Loucy (cell line): ENCODE data around the gene BRWD1.

Experiments
- H2AFZ ChIP-seq: fragments of 200-600 bp; sonication (generic); 2 replicates; pipeline ENCODE4 v1.6.0; 2016; ENCODE audit warnings: antibody characterized with exemption, mild to moderate bottlenecking, low read length, moderate library complexity
- H3F3A ChIP-seq: fragments of 200-600 bp; 2 replicates; pipeline ENCODE4 v1.6.0; 2016; ENCODE audit warnings: antibody characterized with exemption, low read depth, mild to moderate bottlenecking
- H3K27me3 ChIP-seq: fragments of 200-600 bp; sonication (generic); 2 replicates; pipeline ENCODE4 v1.6.1; 2014; ENCODE audit warnings: low read length, mild to moderate bottlenecking; ENCODE audit not compliant: insufficient read depth, poor library complexity, severe bottlenecking
- H3K36me3 ChIP-seq: fragments of 200-600 bp; sonication (generic); 2 replicates; pipeline ENCODE4 v1.6.1; 2016; ENCODE audit warnings: low read length; ENCODE audit not compliant: insufficient read depth
- H3K4me1 ChIP-seq: fragments of 200-600 bp; sonication (generic); 2 replicates; pipeline ENCODE4 v1.5.1; 2014; ENCODE audit warnings: low read length, mild to moderate bottlenecking; ENCODE audit not compliant: insufficient read depth, poor library complexity, severe bottlenecking
- H3K4me2 ChIP-seq: fragments of 200-600 bp; sonication (generic); 2 replicates; pipeline ENCODE4 v1.6.0; 2014; ENCODE audit warnings: antibody characterized with exemption, low read length, low read depth, mild to moderate bottlenecking; ENCODE audit not compliant: poor library complexity, severe bottlenecking
- H3K4me3 ChIP-seq: fragments of 200-600 bp; sonication (generic); 2 replicates; pipeline ENCODE4 v1.5.1; 2014; ENCODE audit warnings: low read length, mild to moderate bottlenecking, mixed read lengths; ENCODE audit not compliant: poor library complexity, severe bottlenecking
- H3K79me2 ChIP-seq: fragments of 200-600 bp; sonication (generic); 2 replicates; pipeline ENCODE4 v1.6.1; 2014; ENCODE audit warnings: low read length; ENCODE audit not compliant: insufficient read depth
- H3K9ac ChIP-seq: fragments of 200-600 bp; sonication (generic); 2 replicates; pipeline ENCODE4 v1.6.0; 2014; ENCODE audit warnings: mild to moderate bottlenecking, low read depth, low read length, moderate library complexity; ENCODE audit not compliant: poor library complexity, severe bottlenecking
- H3K9me2 ChIP-seq: fragments of 200-600 bp; sonication (generic); replicated peaks from 2 replicates; pipeline ENCODE4 v1.6.1; 2016; ENCODE audit warnings: low read depth, low read length, mixed read lengths
- H3K9me3 ChIP-seq: fragments of 200-600 bp; sonication (generic); 2 replicates; pipeline ENCODE4 v1.6.1; 2014; ENCODE audit warnings: mild to moderate bottlenecking, antibody characterized with exemption, low read length, low read depth; ENCODE audit not compliant: insufficient read depth
- H4K20me1 ChIP-seq: fragments of 200-600 bp; sonication (generic); 2 replicates; pipeline ENCODE4 v1.6.0; 2014; ENCODE audit warnings: antibody characterized with exemption, low read length, mild to moderate bottlenecking; ENCODE audit not compliant: insufficient read depth, poor library complexity, severe bottlenecking
- CTCF ChIP-seq: fragments of 200-600 bp; sonication (generic); conservative IDR thresholded peaks from 2 replicates; pipeline ENCODE4 v1.5.1; 2014; ENCODE audit warnings: mild to moderate bottlenecking, antibody characterized with exemption, low read length
- EZH2phosphoT487 ChIP-seq: fragments of 200-600 bp; IDR thresholded peaks from 2 replicates; pipeline ENCODE4 v1.6.1; 2018; ENCODE audit warnings: antibody characterized with exemption, mild to moderate bottlenecking, moderate library complexity, borderline replicate concordance

The BRWD1 gene

GRCh38 chr21:39313571-39314142 is at the start of gene BRWD1:
Gene BRWD1 (minus strand): TSS chr21:39313632. CDS start chr21:39313491, 141 bp downstream.
- Histone ChIP-seq H3K27me3 (no peaks in the 10 kb centered on the region), H3K4me3 (peak within 1 kb of the TSS; percentile 91), H3K4me2 (peak within 1 kb of the TSS; percentile 99), H2AFZ (peak within 1 kb of the TSS; percentile 88), H3K4me1 (peaks cover 19% of the 10 kb centered on the region), H3K79me2 (peaks cover 53% of the 10 kb centered on the region), H3K36me3 (peaks cover 5% of the 10 kb centered on the region; the same call in 1 of the 2 replicates), H3F3A (no peaks in the 10 kb centered on the region), H3K9me2 (no peaks in the 10 kb centered on the region), H3K9me3 (no peaks in the 10 kb centered on the region), H3K9ac (peak within 1 kb of the TSS; percentile 98), H4K20me1 (peaks cover 31% of the 10 kb centered on the region)
- no peak for TF ChIP-seq EZH2phosphoT487
- TF ChIP-seq CTCF: peak; percentile 17; the same call in 1 of the 2 replicates

- Histone ChIP-seq H3K9ac (no peak overlapping the region), H3F3A (no peaks in the 10 kb centered on the region), H3K9me3 (no peaks in the 10 kb centered on the region), H2AFZ (no peak overlapping the region), H3K4me1 (no peaks in the 10 kb centered on the region), H4K20me1 (no peaks in the 10 kb centered on the region), H3K4me2 (no peak overlapping the region), H3K27me3 (no peaks in the 10 kb centered on the region), H3K4me3 (no peak overlapping the region), H3K36me3 (no peaks in the 10 kb centered on the region), H3K9me2 (no peaks in the 10 kb centered on the region), H3K79me2 (no peaks in the 10 kb centered on the region)
- TF ChIP-seq EZH2phosphoT487 (no peak), CTCF (no peak)
These were observed 49.3 kb upstream of the BRWD1 start for GRCh38 chr21:39362733-39363132.

GRCh38 chr21:39359382-39359781 is 46.0 kb upstream of the BRWD1 start:
- Histone ChIP-seq H3K9me2 (no peaks in the 10 kb centered on the region), H3K4me1 (no peaks in the 10 kb centered on the region), H3K9ac (no peak overlapping the region), H3K4me2 (no peak overlapping the region), H3F3A (no peaks in the 10 kb centered on the region), H3K36me3 (no peaks in the 10 kb centered on the region), H2AFZ (no peak overlapping the region), H3K9me3 (no peaks in the 10 kb centered on the region), H4K20me1 (no peaks in the 10 kb centered on the region), H3K27me3 (no peaks in the 10 kb centered on the region), H3K4me3 (no peak overlapping the region), H3K79me2 (no peaks in the 10 kb centered on the region)
- TF ChIP-seq EZH2phosphoT487: no peak
- TF ChIP-seq CTCF: no peak
